Tibial artery (tissue), 4 donors: ENCODE measurements around the gene MATN4.

Experiments
- DNase-seq, 2 donors: peaks; one replicate each; pipeline ENCODE4 v3.0.0-alpha.2; 2019
- H3K27ac ChIP-seq, 2 donors: fragments of 200-600 bp; sonication (generic) in 1 of 2; 1 replicate in 1 of 2; 2 replicates in 1 of 2; pipeline ENCODE4 v1.5.1; 2018 to 2019; ENCODE audit warnings: mild to moderate bottlenecking in 1 of 2
- H3K27me3 ChIP-seq, 2 donors: fragments of 200-600 bp; sonication (generic) in 1 of 2; one replicate each; pipeline versions ENCODE4 v1.5.1 to v1.6.0; 2016 to 2019
- H3K36me3 ChIP-seq, 3 donors: fragments of 200-600 bp; sonication (generic) in 2 of 3; one replicate each; pipeline ENCODE4 v1.5.1; 2016 to 2019; ENCODE audit warnings: mild to moderate bottlenecking in 2 of 3
- H3K4me1 ChIP-seq, 4 donors: fragments of 200-600 bp; sonication (generic) in 2 of 4; 1 replicate in 3 of 4; 2 replicates in 1 of 4; pipeline ENCODE4 v1.5.1; 2016 to 2019
- H3K4me3 ChIP-seq, 2 donors: fragments of 200-600 bp; sonication (generic) in 1 of 2; 1 replicate in 1 of 2; 2 replicates in 1 of 2; pipeline ENCODE4 v1.5.1; 2018 to 2019; ENCODE audit warnings: mild to moderate bottlenecking in 2 of 2
- H3K9me3 ChIP-seq, 3 donors: fragments of 200-600 bp; sonication (generic) in 1 of 3; one replicate each; pipeline ENCODE4 v1.5.1; 2016 to 2019
- CTCF ChIP-seq, 2 experiments: fragments of 200-600 bp in 1 of 2; fragments of 450-650 bp in 1 of 2; IDR thresholded peaks; one replicate each; pipeline ENCODE4 v1.5.1; 2017 to 2019; ENCODE audit warnings: antibody characterized with exemption in 2 of 2, mild to moderate bottlenecking in 1 of 2, moderate library complexity in 1 of 2
- intact Hi-C: fragments of 100-400 bp; cut with DNase I; formaldehyde crosslinking; loops from one replicate; pipeline ENCODE4 v1.15.0; 2023; ENCODE audit warnings: low total_unique reads

MATN4 gene

GRCh38 chr20:45268531-45268930, 39.6 kb downstream of the MATN4 start:
- no peak for TF ChIP-seq CTCF (IDR thresholded peaks at IDR 0.05)
- Histone ChIP-seq H3K9me3 (no peaks in the 10 kb centered on the region), H3K36me3 (no peaks in the 10 kb centered on the region), H3K27ac (no peak overlapping the region), H3K4me1 (no peaks in the 10 kb centered on the region), H3K4me3 (no peak overlapping the region), H3K27me3 (no peaks in the 10 kb centered on the region)
- intact Hi-C loops: no loop called here
- DNase-seq: no peak

- no peaks in the 10 kb centered on the region for H3K27me3 ChIP-seq
- no peaks in the 10 kb centered on the region for H3K36me3 ChIP-seq
- H3K4me3 ChIP-seq: no peak overlapping the region
- no peaks in the 10 kb centered on the region for H3K9me3 ChIP-seq
- intact Hi-C loops: no loop called here
- no peak overlapping the region for H3K27ac ChIP-seq
- DNase-seq: no peak
- no peak for TF ChIP-seq CTCF (IDR thresholded peaks at IDR 0.05)
- no peaks in the 10 kb centered on the region for H3K4me1 ChIP-seq
These were observed 41.1 kb downstream of the MATN4 start for GRCh38 chr20:45266977-45267376.

- intact Hi-C loops: no loop called here
- H3K9me3 ChIP-seq: no peaks in the 10 kb centered on the region
- H3K27me3 ChIP-seq: peaks cover 0 to 5% of the 10 kb centered on the region in 2 donors
- no peaks in the 10 kb centered on the region for H3K4me1 ChIP-seq
- TF ChIP-seq CTCF (IDR thresholded peaks at IDR 0.05): no peak
- DNase-seq: no peak
- H3K36me3 ChIP-seq: no peaks in the 10 kb centered on the region
- H3K27ac ChIP-seq: no peak overlapping the region
- H3K4me3 ChIP-seq: no peak overlapping the region
These were observed 44.4 kb downstream of the MATN4 start for GRCh38 chr20:45263556-45264266.

- intact Hi-C loops: no loop called here
- no peaks in the 10 kb centered on the region for H3K9me3 ChIP-seq
- H3K27me3 ChIP-seq: peaks cover 0 to 10% of the 10 kb centered on the region in 2 donors
- no peak for DNase-seq
- H3K27ac ChIP-seq: no peak overlapping the region
- H3K36me3 ChIP-seq: no peaks in the 10 kb centered on the region
- TF ChIP-seq CTCF (IDR thresholded peaks at IDR 0.05): no peak
- H3K4me1 ChIP-seq: no peaks in the 10 kb centered on the region
- H3K4me3 ChIP-seq: no peak overlapping the region
These were observed 49.4 kb downstream of the MATN4 start for GRCh38 chr20:45258664-45259063.

- intact Hi-C loops: no loop called here
- H3K4me1 ChIP-seq: no peaks in the 10 kb centered on the region
- H3K27me3 ChIP-seq: peaks cover 0 to 14% of the 10 kb centered on the region in 2 donors
- H3K4me3 ChIP-seq: no peak overlapping the region
- DNase-seq: no peak
- TF ChIP-seq CTCF (IDR thresholded peaks at IDR 0.05): no peak
- H3K36me3 ChIP-seq: no peaks in the 10 kb centered on the region
- no peak overlapping the region for H3K27ac ChIP-seq
- H3K9me3 ChIP-seq: no peaks in the 10 kb centered on the region
These were observed 49.8 kb downstream of the MATN4 start for GRCh38 chr20:45258259-45258658.

- no peak for DNase-seq
- no peaks in the 10 kb centered on the region for H3K36me3 ChIP-seq
- TF ChIP-seq CTCF (IDR thresholded peaks at IDR 0.05): no peak
- H3K27ac ChIP-seq: no peak overlapping the region
- no peaks in the 10 kb centered on the region for H3K4me1 ChIP-seq
- peaks cover 0 to 20% of the 10 kb centered on the region in 2 donors for H3K27me3 ChIP-seq
- H3K4me3 ChIP-seq: no peak overlapping the region
- no peaks in the 10 kb centered on the region for H3K9me3 ChIP-seq
- intact Hi-C loops: no loop called here
These were observed 50.4 kb downstream of the MATN4 start for GRCh38 chr20:45257711-45258110.
